ENCODE data around the gene WNT4. TPM values are rescaled to one million over a fixed set of nuclear protein-coding genes. Genes with fewer than 3 reads are reported as not detected.

The WNT4 gene
- total and polyA plus RNA-seq, 7 donors, result 0.10 to 5.6 (median 0.44) TPM

DNA sequence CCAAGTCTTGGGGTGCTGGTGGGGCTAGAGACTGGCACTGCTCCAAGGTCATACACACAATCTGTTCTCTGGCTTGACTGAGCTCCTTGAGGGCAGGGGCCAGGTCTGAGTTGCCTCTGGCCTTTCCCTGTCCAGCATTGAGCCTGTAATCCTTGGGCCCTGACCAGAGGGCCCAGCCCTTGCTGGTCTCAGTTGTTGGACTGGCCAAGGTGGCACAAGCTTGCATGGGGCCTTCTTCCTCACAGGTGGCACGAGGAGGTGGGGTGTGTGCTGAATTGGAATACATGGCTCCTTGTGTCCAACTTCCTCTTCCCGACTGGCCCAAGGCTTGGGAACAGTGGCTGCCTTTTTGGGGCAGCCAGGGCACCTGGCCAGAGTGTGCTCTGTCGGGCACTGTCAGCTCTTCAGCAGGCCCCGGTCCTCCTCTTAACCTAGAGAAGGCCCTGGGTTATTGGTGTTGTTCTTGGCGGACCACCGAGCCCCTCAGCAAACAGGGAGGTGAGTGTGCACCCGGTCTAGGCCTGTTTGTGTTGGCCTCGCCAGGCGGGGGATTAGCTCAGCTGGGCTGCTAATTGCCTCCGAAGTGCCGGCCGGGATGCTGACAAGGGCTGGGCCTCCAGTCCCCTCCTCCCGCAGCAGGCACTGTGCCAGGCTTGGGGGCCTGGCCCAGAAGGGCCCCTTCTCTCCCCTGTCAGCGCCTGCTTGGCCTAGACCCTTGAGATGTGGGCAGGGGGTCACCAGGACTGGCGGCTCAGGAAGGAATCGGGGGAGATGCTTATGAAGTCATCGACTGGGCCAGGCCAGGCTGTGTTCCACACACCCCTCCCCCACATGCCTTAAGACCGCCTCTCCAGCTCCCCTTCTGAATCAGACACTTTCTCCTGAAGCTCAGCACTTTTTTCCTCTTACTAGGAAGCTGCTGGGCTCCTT lies 28.5 kb downstream of the WNT4 start:
- H3K4me1 ChIP-seq, result no peaks in the 10 kb centered on the region
- TF ChIP-seq, protein P1, sequence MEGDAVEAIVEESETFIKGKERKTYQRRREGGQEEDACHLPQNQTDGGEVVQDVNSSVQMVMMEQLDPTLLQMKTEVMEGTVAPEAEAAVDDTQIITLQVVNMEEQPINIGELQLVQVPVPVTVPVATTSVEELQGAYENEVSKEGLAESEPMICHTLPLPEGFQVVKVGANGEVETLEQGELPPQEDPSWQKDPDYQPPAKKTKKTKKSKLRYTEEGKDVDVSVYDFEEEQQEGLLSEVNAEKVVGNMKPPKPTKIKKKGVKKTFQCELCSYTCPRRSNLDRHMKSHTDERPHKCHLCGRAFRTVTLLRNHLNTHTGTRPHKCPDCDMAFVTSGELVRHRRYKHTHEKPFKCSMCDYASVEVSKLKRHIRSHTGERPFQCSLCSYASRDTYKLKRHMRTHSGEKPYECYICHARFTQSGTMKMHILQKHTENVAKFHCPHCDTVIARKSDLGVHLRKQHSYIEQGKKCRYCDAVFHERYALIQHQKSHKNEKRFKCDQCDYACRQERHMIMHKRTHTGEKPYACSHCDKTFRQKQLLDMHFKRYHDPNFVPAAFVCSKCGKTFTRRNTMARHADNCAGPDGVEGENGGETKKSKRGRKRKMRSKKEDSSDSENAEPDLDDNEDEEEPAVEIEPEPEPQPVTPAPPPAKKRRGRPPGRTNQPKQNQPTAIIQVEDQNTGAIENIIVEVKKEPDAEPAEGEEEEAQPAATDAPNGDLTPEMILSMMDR (IDR thresholded peaks at IDR 0.05), result no peak
- no peak overlapping the region for H3K4me3 ChIP-seq
- peak in 1 of 4 donors; percentile 15 for ATAC-seq
- no peaks in the 10 kb centered on the region for H3K9me3 ChIP-seq
- H3K27ac ChIP-seq, result no peak overlapping the region
- no peaks in the 10 kb centered on the region for H3K27me3 ChIP-seq (ENCODE audit: insufficient read depth in 3 of 3, low read length in 2 of 3)
- peaks cover 0 to 30% of the 10 kb centered on the region in 2 donors for H3K36me3 ChIP-seq (ENCODE audit: insufficient read depth in 1 of 2, low read depth in 1 of 2)
- intact Hi-C loops (cut with DNase I), result no loop called here
- WGBS, 3 donors, result 41 to 52% (median 49%) methylated on average over 13 to 18 of the region's 18 CpGs
- DNase-seq, result no peak

DNA sequence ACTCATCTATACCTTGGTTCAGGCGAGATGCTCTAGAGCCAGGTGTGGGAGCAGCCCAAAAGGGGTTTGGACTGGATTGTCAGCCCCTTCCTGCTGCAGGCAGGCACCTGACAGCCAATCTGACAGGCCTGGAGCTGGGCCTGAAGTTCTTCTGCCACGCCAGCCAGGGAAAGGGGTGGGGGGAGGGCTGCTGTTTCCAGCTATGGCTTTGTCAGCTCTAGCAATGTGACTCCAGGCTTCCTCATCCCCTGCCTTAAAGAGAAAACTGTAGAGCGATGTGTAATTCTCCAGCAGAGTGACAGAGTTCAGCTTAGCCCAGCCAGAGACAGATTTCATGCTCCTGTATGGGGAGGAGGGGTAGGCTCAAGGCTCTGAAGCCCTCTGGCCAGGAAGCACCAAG lies 30.3 kb downstream of the WNT4 start:
- Histone ChIP-seq H3K4me3 (no peak overlapping the region), H3K36me3 (ENCODE audit: insufficient read depth in 1 of 2, low read depth in 1 of 2) (peaks cover 0 to 31% of the 10 kb centered on the region in 2 donors), H3K9me3 (no peaks in the 10 kb centered on the region), H3K4me1 (peaks cover 10% of the 10 kb centered on the region), H3K27me3 (ENCODE audit: insufficient read depth in 3 of 3, low read length in 2 of 3) (no peaks in the 10 kb centered on the region), H3K27ac (no peak overlapping the region)
- intact Hi-C loops (cut with DNase I), result no loop called here
- ATAC-seq (peak in 3 of 4 donors; percentile 14 to 24 (median 16)), DNase-seq (no peak)
- TF ChIP-seq, protein P1 (IDR thresholded peaks at IDR 0.05), result no peak
- 64 to 75% (median 73%) methylated on average over 3 of the region's 3 CpGs for WGBS, 3 donors

DNA sequence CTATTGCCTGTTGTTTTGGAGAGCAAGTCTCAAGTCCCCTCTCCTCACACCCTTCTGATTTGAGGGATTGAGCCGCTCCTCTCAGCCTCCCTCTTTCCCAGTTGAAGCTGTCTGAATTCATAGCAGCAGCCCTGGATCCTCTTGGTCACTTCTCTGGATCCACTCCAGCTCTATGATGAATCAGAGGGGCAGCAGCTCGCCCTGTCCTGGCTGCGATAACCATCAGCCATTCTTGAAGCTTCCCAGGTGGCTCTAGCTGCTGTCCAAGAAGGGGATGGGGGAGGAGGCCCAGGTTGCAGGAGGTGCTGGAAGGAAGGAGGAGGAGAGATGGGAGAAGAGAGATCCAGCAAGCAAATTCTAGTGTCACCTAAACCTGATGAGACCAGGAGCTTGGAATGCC lies 31.3 kb downstream of the WNT4 start:
- H3K9me3 ChIP-seq, result no peaks in the 10 kb centered on the region
- DNase-seq (no peak), ATAC-seq (peak; percentile 45 to 77 (median 60))
- H3K27me3 ChIP-seq (ENCODE audit: insufficient read depth in 3 of 3, low read length in 2 of 3), result no peaks in the 10 kb centered on the region
- no peak overlapping the region for H3K4me3 ChIP-seq
- intact Hi-C loops (cut with DNase I), result no loop called here
- H3K4me1 ChIP-seq, result peaks cover 10% of the 10 kb centered on the region
- H3K27ac ChIP-seq, result no peak overlapping the region
- 68 to 80% (median 72%) methylated on average over 3 of the region's 3 CpGs for WGBS, 3 donors
- TF ChIP-seq, protein P1 (IDR thresholded peaks at IDR 0.05), result no peak
- peaks cover 0 to 31% of the 10 kb centered on the region in 2 donors for H3K36me3 ChIP-seq (ENCODE audit: insufficient read depth in 1 of 2, low read depth in 1 of 2)

DNA sequence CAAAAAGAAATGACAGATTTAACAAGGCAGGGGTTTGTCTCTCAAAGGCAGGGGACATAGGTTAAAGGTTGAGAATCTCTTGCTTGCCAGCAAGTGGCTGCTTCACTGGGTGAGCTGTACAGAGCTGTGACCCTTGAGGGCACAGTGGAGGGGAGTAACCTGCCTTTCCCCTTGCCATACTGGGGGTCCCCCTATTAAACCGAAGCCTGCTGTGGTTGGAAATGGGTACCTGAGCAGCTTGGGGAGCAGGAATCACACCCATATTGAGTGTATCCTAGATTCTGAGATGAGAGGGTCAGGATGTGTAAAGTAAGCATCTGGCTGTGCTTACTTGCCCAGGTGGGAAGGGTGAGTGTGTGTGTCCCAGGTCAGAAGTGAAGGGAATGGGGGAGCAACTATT lies 31.8 kb downstream of the WNT4 start:
- H3K27ac ChIP-seq, result no peak overlapping the region
- H3K4me1 ChIP-seq, result peaks cover 10% of the 10 kb centered on the region
- H3K27me3 ChIP-seq (ENCODE audit: insufficient read depth in 3 of 3, low read length in 2 of 3), result no peaks in the 10 kb centered on the region
- H3K4me3 ChIP-seq, result no peak overlapping the region
- intact Hi-C loops (cut with DNase I), result no loop called here
- TF ChIP-seq, protein P1 (IDR thresholded peaks at IDR 0.05), result no peak
- H3K9me3 ChIP-seq, result no peaks in the 10 kb centered on the region
- H3K36me3 ChIP-seq (ENCODE audit: insufficient read depth in 1 of 2, low read depth in 1 of 2), result peaks cover 0 to 34% of the 10 kb centered on the region in 2 donors
- ATAC-seq (no peak), DNase-seq (no peak)
- WGBS, 3 donors, result 87 to 100% (median 95%) methylated on average over 1 of the region's 1 CpG
